NCI-H2081 (cell line): ENCODE data around the gene POLE2.
A peak's percentile ranks its signal among the peaks of the same experiment; 100 is the strongest.
"Not testable (repeated sequence)": the region's sequence is repeated elsewhere in the genome, so short reads cannot be mapped to it uniquely, and the experiment has no call there.

Experiments
- DNase-seq, 2 experiments: peaks; one replicate each; lab custom pipeline; 2025; lab: John Stamatoyannopoulos, UW

POLE2 gene

GRCh38 chr14:49659526-49660455 lies 28.2 kb downstream of the POLE2 start:
- peak in 1 of 2 experiments; percentile 5 for DNase-seq

- not testable (repeated sequence) for DNase-seq
Measured at GRCh38 chr14:49657500-49657899, 30.5 kb downstream of the POLE2 start.

- no peak for DNase-seq
Measured at GRCh38 chr14:49654511-49654910, 33.5 kb downstream of the POLE2 start.

GRCh38 chr14:49653508-49653907 lies 34.5 kb downstream of the POLE2 start:
- no peak for DNase-seq

- DNase-seq: no peak
Measured at GRCh38 chr14:49642163-49642562, 45.9 kb downstream of the POLE2 start.

- peak; percentile 2 to 42 for DNase-seq
Measured at GRCh38 chr14:49641697-49642129, 46.3 kb downstream of the POLE2 start.

GRCh38 chr14:49640540-49641417 lies 47.2 kb downstream of the POLE2 start:
- DNase-seq: no peak

GRCh38 chr14:49637534-49638078 lies 50.4 kb downstream of the POLE2 start:
- DNase-seq: peak in 1 of 2 experiments; percentile 4

- DNase-seq: no peak
Measured at GRCh38 chr14:49636866-49637265, 51.1 kb downstream of the POLE2 start.

- DNase-seq: peak; percentile 54 to 82
Measured at GRCh38 chr14:49634547-49635334, 53.3 kb downstream of the POLE2 start, which contains the start of gene DNAAF2. DNAAF2 (minus strand) TSS chr14:49635244; CDS start chr14:49635149, 95 bp downstream.

GRCh38 chr14:49633640-49634546 lies 54.1 kb downstream of the POLE2 start:
- peak; percentile 95 to 96 for DNase-seq

- no peak for DNase-seq
Measured at GRCh38 chr14:49623941-49624839, 63.8 kb downstream of the POLE2 start.

GRCh38 chr14:49623387-49623786 lies 64.6 kb downstream of the POLE2 start:
- no peak for DNase-seq

GRCh38 chr14:49622022-49622607 lies 65.9 kb downstream of the POLE2 start:
- no peak for DNase-seq

- DNase-seq: peak; percentile 51 to 70
Measured at GRCh38 chr14:49621114-49621881, 66.7 kb downstream of the POLE2 start.

- DNase-seq: peak; percentile 96 to 99
Measured at GRCh38 chr14:49620182-49621113, 67.6 kb downstream of the POLE2 start, which contains the start of the genes MGAT2 and RPL36AL. MGAT2 (plus strand) TSS chr14:49620799; CDS start chr14:49621269, 470 bp downstream. RPL36AL (minus strand) TSS chr14:49620626; CDS start chr14:49619104, 1,522 bp downstream.

GRCh38 chr14:49619730-49620129 lies 68.3 kb downstream of the POLE2 start:
- DNase-seq: no peak
